Hematopoietic multipotent progenitor cell treated with erythropoietin and hydrocortisone succinate and interleukin-3 and kit ligand, for 17 days (in vitro differentiated cells): Measurements from ENCODE around the gene EBI3.
"Not testable (repeated sequence)": the region's sequence is repeated elsewhere in the genome, so short reads cannot be mapped to it uniquely, and the experiment has no call there.

Experiments
- DNase-seq: peaks from one replicate; pipeline ENCODE4 v3.0.0-alpha.2; 2015; ENCODE audit warnings: low spot score

EBI3 gene

GRCh38 chr19:4229179-4229931 is at the start of gene EBI3:
Gene EBI3 (plus strand): TSS chr19:4229523. CDS start chr19:4229551, 28 bp downstream.
- DNase-seq, result no peak

- DNase-seq, result peak; percentile 74
These were observed 48.2 kb upstream of the EBI3 start for GRCh38 chr19:4181053-4181508.

DNA sequence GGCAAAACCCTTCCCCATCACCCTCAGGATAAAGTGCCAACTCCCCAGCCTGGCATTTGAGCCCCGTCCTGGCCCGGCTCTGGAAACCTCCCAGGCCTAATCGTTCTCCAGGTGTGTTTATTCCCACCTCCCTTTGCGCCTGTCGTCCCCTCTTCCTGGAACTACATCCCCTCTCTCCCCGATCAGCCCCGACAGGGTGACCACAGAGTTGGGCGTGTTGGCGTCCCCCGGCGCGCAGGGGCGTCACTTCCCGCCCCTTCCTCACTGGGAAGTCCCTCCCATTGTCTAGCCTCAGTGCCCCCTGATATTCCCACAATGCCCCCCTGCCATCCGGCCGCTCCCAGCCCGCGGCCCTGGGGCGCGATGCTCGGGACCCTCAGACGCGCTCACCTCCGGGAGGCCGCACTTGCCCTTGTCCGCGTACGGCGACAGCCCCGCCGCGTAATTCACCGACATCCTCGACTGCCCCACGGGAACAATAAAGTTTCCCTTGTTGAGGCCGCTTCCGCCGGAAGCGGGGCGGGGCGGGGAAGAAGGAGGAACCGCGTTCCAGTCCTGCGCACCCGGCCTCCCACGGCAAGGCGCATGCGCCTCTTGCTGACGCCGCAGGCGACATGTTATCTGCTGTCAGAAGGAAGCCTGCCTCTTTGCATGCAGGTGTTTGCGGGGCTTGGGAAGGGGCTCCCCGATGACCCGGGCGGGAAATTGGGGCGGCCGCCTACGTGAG is 47.1 kb upstream of the EBI3 start, which contains the start of the genes ANKRD24 and SIRT6:
Gene ANKRD24, plus strand, starts transcription at position 606 of the 727 bp plus-strand sequence. CDS start 3,737 bp downstream, outside the sequence.
Gene SIRT6, minus strand, starts transcription at position 480 of the 727 bp plus-strand sequence. Its CDS starts 24 bp downstream, at position 456.
- peak; percentile 95 for DNase-seq

GRCh38 chr19:4183967-4184717 is 45.2 kb upstream of the EBI3 start:
- DNase-seq, result no peak

- no peak for DNase-seq
These were observed 44.5 kb upstream of the EBI3 start for GRCh38 chr19:4184718-4185352.

DNA sequence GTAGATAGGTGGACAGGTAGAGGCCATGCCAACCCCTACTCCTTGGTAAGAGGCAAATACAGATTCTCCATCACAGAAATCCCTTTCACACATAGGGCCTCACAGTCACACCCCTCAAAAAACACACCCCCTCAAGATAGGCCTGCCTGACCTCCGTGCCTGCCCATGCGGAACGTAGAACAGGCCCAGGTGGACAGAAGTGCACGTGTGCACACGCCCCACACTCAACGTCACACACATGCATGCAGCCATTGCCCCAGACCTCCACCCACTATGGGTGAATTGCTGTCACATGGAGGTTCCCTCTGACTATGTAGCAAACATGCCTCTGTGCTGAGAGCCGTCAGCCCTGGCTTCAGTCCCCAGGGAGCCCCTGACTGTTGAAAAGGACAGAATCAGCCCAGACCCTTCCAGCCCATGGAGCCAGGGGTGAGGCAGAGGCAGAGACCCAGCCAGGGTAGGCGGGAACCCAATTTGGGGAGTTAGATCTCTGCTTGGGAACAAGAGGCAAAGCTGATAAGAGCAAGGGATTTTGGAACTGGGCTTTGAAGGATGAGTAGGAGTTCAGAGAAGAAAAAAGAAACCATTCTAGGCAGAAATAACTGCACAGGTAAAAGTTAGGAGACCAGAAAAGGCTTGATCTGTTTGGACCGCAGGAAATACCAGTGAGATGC is 43.8 kb upstream of the EBI3 start:
- no peak for DNase-seq

DNA sequence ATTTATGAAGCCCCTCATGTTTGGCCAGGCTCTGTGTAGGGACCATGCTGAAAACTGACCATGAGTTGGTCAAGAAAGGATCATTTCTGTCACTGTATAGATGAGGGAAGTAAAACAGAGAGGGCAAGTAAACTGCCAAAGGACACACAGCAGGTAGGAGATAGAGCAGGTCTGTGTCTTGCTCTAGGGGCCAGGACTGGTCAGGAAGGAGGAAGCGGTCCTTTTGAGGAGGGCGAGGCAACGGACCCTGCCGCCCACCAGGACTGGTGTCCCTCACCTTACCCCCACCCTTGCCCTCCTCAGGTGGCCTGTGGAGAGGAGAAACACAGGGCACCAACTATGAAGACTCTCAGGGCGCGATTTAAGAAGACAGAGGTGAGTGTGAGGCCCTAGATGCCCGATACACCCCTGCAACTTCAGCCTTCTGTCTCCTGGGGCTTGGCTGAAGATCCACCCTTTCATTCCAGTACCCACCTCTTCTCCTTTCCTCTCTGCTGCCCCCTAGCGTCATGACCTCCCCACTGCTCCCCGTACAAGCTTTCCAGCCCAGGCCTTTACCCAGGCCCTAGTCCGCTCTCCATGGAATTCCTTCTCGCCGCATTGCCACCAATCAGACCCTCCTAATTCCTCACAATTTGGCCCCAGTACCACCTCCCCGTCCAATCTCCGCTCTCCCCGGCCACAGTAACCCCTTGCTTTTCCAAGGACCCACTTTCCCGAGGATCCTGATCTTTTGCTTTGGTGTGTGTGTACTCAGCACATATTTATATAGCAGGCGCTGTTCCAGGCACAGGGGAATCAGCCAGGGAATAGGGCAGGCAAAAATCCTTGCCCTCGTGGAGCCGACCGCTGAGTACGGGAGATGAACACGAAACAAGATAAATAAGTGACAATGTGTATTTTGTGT is 43.0 kb upstream of the EBI3 start:
- DNase-seq, result peak; percentile 85

DNA sequence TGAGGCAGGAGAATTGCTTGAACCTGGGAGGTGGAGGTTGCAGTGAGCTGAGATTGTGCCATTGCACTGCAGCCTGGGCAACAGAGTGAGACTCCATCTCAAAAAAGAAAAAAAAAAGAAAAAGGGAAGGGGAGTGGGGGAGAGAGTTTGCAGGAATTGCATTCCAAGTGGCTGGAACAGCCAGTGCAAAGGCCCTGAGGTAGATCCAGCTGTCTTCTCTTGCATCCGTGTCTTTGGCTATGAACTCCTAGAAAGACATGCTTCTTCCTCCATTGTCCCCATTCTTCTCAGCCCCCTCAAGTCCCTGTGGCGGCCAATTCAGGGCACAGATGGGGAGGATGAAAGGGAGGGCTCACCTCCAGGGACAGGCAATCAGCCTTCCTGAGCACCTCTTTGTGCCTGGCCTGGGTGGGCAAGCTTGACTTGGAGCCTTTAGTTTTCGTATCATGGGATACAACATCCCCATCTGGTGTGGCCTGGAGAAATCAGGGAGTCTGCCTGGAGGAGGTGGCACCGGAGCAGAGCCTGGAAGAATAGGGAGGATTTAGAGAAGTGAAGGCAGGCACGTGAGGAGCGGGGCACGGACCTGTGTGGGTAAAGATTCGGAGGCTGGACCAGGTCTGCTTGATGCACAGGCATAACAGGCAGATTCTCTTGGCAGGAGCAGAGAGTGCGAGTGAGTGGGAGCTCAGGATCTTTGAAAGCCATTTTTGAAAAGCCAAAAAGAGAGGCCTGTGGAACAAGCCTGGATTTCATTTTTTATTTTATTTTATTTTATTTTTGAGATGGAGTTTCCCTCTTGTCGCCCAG is 41.8 kb upstream of the EBI3 start:
- DNase-seq, result no peak

DNA sequence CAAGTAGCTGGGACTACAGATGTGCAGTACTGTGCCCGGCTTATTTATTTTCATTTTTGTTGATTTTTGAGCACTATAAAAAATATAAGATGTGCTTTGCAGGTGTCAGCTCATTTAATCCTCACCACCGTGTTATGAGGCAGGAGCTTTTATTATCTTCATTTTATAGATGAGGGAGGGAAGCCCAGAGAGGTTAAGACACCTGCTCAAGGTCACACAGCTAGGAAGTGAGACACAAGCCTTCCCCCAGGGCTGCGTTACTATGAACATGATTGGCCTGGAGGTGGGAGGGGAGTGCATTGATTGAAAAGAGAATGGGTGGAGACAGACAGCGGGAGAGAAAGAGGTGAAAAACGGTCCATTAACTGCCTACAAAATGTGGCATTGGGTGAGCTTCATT is 39.7 kb upstream of the EBI3 start:
- no peak for DNase-seq

DNA sequence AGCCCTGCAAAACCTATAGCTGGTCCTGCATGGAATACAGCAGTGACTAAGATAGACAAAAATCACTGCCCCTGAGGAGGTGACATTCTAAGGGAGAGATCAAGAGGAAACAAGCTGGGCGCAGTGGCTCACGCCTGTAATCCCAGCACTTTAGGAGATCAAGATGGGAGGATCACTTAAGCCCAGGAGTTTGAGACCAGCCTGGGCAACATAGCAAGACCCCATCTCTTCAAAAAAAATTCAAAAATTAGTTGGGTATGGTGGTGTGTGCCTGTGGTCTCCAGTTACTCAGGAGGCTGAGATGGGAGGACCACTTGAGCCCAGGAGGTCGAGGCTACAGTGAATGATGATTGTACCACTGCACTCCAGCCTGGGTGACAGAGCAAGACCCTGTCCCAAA is 36.8 kb upstream of the EBI3 start:
- not testable (repeated sequence) for DNase-seq

GRCh38 chr19:4194353-4194752 is 35.0 kb upstream of the EBI3 start:
- no peak for DNase-seq

GRCh38 chr19:4196009-4196408 is 33.3 kb upstream of the EBI3 start:
- no peak for DNase-seq

- no peak for DNase-seq
These were observed 32.7 kb upstream of the EBI3 start for GRCh38 chr19:4196587-4197148.

DNA sequence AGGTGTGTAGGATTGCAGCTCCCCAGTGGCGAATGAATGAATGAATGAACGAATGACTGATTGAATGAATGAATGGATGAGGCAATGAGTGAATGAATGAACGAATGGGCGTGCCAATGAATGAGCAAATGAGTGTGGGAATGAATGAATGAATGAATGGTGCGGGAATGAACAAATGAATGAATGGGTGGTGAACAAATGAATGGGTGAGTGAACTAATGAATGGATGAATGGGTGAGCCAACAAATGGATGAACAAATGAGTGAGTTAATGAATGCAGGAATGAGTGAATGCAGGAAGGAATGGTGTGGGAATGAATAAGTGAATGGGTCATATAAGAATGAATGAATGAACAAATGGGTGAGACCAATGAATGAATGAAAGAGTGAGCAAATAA is 32.1 kb upstream of the EBI3 start:
- DNase-seq, result no peak

GRCh38 chr19:4197625-4198466 is 31.5 kb upstream of the EBI3 start:
- no peak for DNase-seq

- DNase-seq, result no peak
These were observed 30.7 kb upstream of the EBI3 start for GRCh38 chr19:4198467-4199126.

- no peak for DNase-seq
These were observed 29.5 kb upstream of the EBI3 start for GRCh38 chr19:4199699-4200293.
